Astrocyte (in vitro differentiated cells and primary cell): Measurements from ENCODE around the gene MYO1A.

Experiments
- CTCF ChIP-seq: IDR thresholded peaks from 2 replicates; pipeline ENCODE4 v1.5.1; 2011; ENCODE audit warnings: low read depth, mild to moderate bottlenecking, inconsistent platforms, low read length, moderate library complexity; ENCODE audit not compliant: insufficient read depth
- EZH2 ChIP-seq: IDR thresholded peaks from 2 replicates; pipeline ENCODE4 v1.6.1; 2012; ENCODE audit warnings: mild to moderate bottlenecking, low read length, inconsistent platforms; ENCODE audit not compliant: insufficient read depth

- TF ChIP-seq CTCF (no peak), EZH2 (no peak)
Measured at GRCh38 chr12:57094208-57095160, 44.6 kb upstream of the MYO1A start.
